IPS-NIHi11 (cell line): ENCODE measurements around the gene RSPO3.
"Not testable (repeated sequence)": the region's sequence is repeated elsewhere in the genome, so short reads cannot be mapped to it uniquely, and the experiment has no call there.

Experiments
- DNase-seq: peaks from one replicate; pipeline ENCODE4 v3.0.0; 2012; ENCODE audit warnings: mixed read lengths, low spot score

Gene RSPO3

GRCh38 chr6:127206531-127207095, 88.1 kb downstream of the RSPO3 start:
- no peak for DNase-seq

DNA sequence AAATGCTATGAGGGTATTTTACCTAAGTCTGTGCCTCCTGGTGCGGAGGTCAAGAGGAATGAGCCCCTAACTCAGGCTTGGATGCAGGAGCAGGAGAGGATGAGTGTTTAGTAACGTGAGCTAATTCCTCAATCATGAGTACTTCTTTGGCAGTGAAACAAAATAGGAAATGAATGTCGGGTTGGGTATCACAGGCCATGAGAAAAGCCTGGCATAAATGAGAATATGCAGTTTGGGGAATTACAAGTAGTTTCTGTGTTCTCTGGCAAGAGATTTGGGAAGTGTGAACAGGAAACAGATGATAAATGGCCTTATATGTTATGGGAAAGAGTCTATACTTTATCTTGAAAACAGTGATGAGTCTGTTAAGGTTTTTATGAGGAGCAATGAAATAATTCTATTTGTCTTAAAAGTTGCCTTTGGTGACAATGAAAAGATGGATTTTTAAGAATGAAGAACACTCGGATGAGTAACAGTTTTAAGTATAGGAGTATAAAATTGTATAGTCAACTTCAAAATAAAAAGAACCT, 89.2 kb downstream of the RSPO3 start:
- DNase-seq: no peak

DNA sequence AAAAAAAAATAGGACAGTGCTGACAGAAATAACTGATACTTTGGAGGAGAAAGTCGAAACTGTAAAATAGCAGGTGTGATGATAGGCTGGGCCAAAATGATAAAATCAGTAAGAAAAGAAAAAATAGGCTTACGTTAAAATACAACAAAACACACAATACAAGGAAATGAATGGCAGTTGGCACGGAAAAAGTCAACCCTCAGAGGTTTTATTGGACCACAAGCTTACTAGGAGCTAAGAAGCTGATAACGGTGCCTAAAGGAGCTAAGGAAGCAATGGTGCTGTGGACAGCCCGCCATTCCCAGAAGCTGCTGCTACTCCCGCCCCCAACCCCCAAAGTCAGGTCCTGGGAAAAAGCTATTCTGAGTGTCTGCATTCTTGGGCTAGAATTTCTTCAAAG, 92.3 kb downstream of the RSPO3 start:
- DNase-seq: no peak

DNA sequence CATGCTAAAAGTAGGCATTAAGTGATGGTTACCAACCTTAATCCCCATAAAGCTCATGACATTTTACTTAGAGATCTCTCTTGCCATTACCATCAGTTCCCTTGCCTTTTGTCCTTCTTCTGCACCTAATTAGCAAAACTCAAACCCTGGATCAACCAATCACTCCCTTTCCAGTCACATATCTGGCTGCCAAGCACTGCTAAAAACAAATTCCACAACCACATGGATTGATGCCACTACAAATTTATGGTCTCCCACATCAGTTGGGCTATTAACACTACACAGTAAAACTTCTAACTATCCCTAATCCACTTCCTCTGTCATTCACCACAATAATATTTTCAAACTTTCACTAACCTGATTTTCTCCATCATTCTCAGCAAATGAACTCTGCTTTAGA, 93.9 kb downstream of the RSPO3 start:
- DNase-seq: no peak

- DNase-seq: not testable (repeated sequence)
Observed at GRCh38 chr6:127214032-127214431, 95.6 kb downstream of the RSPO3 start.

DNA sequence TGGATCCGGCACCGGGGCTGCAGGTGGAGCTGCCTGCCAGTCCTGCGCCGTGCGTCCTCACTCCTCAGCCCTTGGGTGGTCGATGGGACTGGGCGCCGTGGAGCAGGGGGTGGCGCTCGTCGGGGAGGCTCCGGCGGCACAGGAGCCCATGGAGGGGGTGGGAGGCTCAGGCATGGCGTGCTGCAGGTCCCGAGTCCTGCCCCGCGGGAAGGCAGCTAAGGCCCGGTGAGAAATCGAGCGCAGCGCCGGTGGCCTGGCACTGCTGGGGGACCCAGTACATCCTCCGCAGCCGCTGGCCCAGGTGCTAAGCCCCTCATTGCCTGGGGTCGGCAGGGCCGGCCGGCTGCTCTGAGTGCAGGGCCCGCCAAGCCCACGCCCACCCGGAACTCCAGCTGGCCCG, 96.1 kb downstream of the RSPO3 start:
- DNase-seq: not testable (repeated sequence)

GRCh38 chr6:127215931-127216330, 97.5 kb downstream of the RSPO3 start:
- no peak for DNase-seq

DNA sequence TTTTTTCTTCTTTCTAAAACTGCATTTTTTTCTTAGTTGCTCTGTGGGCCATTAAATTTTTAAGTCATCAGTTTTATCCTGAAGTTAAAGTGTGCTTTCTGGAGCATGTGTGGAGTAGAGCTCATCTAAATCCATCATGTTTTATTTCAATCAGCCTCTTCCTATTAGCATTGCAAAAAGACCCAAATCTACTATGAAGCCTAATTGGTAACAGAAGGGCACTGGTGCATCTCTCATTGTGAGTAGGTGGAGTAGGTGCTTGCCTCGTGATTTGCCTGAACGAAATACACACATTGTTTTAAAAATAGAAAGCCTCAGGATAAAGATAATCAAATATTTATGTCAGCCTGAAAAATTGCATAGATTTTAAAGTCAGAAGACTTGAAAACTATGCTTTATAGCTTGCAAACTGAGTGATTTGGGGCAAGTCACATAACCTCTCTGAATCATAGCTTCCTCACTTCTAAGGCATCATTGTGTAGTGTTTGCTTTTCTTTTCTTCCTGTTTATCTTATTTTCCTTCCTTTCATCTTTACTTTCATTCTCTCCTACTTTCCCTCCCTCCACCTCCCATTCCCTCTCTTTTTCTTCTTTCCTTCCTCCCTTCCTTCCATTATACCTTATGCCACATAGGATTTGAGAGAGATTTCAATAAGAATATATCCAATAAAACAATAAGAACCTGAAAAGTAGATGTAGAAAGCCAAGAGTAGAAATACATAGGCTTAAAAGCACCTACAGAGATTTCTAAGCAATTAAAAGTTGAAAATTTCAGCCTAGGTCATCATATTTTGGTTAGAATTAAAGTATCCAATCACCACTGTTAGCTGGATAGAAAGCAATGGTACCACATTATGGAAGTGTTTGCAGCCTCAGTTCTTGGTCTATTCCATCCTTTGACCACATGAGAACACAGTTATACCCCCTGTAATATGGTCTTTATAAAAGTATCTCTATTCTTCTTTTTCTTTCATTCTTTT, 98.6 kb downstream of the RSPO3 start:
- no peak for DNase-seq

GRCh38 chr6:127219869-127220268, 101.4 kb downstream of the RSPO3 start:
- no peak for DNase-seq

DNA sequence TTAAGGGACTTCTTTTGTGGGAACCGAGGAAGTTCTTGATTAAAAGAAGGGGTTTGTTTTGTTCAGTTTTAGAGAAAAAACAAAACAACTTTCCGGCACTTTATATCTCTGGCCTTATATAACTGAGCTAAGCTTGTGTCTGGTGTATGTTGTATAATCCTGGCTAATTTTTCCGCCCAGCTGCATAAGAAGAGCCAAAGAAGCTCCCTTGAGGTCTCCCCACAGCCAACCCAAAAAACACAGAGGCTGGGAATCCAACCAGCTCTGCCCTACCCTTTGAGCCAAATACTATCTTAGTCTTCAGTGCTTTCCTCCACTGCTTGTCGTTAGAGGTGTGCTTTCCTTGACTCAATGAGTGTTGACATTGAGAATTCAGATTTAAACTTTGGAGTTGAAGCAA, 102.7 kb downstream of the RSPO3 start:
- DNase-seq: no peak

DNA sequence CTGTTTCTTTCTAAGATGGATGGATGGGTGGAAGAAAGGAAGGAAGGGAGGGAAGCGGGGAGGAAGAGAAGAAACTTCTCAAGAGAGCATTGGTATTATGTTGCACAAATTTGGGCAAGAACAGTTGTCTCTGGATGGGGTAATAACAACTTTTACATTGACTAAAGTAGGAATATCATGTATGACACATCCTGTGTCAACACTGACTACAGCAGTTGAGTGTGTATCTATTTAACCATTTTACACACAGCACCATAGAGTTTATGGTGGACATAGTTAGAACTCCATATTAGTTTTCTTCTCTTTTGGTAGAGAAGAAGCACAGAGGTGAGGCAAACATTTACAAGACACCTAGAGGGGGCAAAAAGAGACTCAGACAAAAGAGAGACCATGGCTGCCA, 103.9 kb downstream of the RSPO3 start:
- DNase-seq: no peak

DNA sequence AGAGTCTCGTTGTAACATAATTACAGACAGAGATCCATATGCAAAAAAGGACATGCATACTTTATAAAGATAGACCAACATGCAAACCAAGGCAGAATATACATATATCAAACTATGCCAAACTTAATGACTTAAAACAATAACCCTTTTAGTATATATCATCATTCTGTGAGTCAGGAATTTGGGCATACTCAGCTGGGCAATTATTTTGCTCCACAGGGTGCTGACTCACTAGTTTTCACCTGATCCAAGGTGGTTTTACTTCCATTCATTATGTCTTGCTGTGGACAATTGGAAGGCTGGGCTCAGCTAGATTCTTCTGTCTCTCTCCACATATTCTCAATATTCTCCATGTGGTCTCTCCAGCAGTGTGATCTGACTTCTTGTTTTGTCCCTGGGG, 107.0 kb downstream of the RSPO3 start:
- DNase-seq: no peak

GRCh38 chr6:127233819-127234218, 115.3 kb downstream of the RSPO3 start:
- DNase-seq: not testable (repeated sequence)

GRCh38 chr6:127243501-127243900, 125.0 kb downstream of the RSPO3 start:
- no peak for DNase-seq
